ENCODE results near the gene TP53INP2. TPM values are rescaled to one million over a fixed set of nuclear protein-coding genes. Genes with fewer than 3 reads are reported as not detected.

Gene TP53INP2
- total and polyA plus RNA-seq, 2 of the 8 experiments (the other 6 are each of a cell fraction or from before 2014, with no cell fraction given): 2.4 to 4.8 TPM

- TF ChIP-seq RFX5 (IDR thresholded peaks at IDR 0.05; ENCODE audit: borderline replicate concordance, low read depth, low read length) (no peak), SIN3A (conservative IDR thresholded peaks at IDR 0.05 in 1 of 2, IDR thresholded peaks at IDR 0.05 in 1 of 2; ENCODE audit: low read depth in 1 of 2, low read length in 2 of 2) (no peak), TBP (IDR thresholded peaks at IDR 0.05; ENCODE audit: low read depth, low read length) (no peak), CHD2 (IDR thresholded peaks at IDR 0.05; ENCODE audit: low read length) (no peak), CREB1 (IDR thresholded peaks at IDR 0.05) (no peak), POLR2AphosphoS5 (IDR thresholded peaks at IDR 0.05; ENCODE audit: low read depth, low read length) (no peak), BRCA1 (IDR thresholded peaks at IDR 0.05; ENCODE audit: low read depth, low read length) (no peak)
These were observed 43.3 kb downstream of the TP53INP2 start (continued) for GRCh38 chr20:34747479-34747878.
